BLaER1 (cell line): Measurements from ENCODE around the gene HTRA3.

Experiments
- H3K27ac ChIP-seq: shearing (Covaris generic); formaldehyde crosslinking; 2 replicates; pipeline ENCODE4 v1.8.1; 2022
- H3K27me3 ChIP-seq: shearing (Covaris generic); formaldehyde crosslinking; 2 replicates; pipeline ENCODE4 v1.8.1; 2022
- H3K36me3 ChIP-seq: shearing (Covaris generic); formaldehyde crosslinking; 2 replicates; pipeline ENCODE4 v1.8.1; 2022
- H3K4me1 ChIP-seq: shearing (Covaris generic); formaldehyde crosslinking; 2 replicates; pipeline ENCODE4 v1.8.1; 2022
- H3K4me2 ChIP-seq: shearing (Covaris generic); formaldehyde crosslinking; 2 replicates; pipeline ENCODE4 v1.8.1; 2022
- H3K4me3 ChIP-seq: shearing (Covaris generic); formaldehyde crosslinking; 2 replicates; pipeline ENCODE4 v1.8.1; 2022
- H3K9ac ChIP-seq: shearing (Covaris generic); formaldehyde crosslinking; 2 replicates; pipeline ENCODE4 v1.8.1; 2022
- H3K9me3 ChIP-seq: shearing (Covaris generic); formaldehyde crosslinking; 2 replicates; pipeline ENCODE4 v1.8.1; 2022
- H4K20me1 ChIP-seq: shearing (Covaris generic); formaldehyde crosslinking; 2 replicates; pipeline ENCODE4 v1.8.1; 2022
- Cebpa-rat ChIP-seq: shearing (Covaris generic); IDR thresholded peaks from 2 replicates; pipeline ENCODE4 v1.8.1; 2022

Gene HTRA3

GRCh38 chr4:8305851-8306471, 36.4 kb downstream of the HTRA3 start:
- Histone ChIP-seq H4K20me1 (peaks cover 73% of the 10 kb centered on the region), H3K4me1 (peaks cover 83% of the 10 kb centered on the region), H3K27me3 (no peaks in the 10 kb centered on the region), H3K4me2 (peak overlapping the region; percentile 48), H3K9ac (no peak overlapping the region; the same call in 1 of the 2 replicates), H3K36me3 (peaks cover 68% of the 10 kb centered on the region), H3K9me3 (no peaks in the 10 kb centered on the region), H3K27ac (0 out of 2 replicates have a peak overlapping the region, but pooled peaks have one; percentile 48), H3K4me3 (no peak overlapping the region)
- TF ChIP-seq Cebpa-rat = no peak

GRCh38 chr4:8306511-8307021, 37.0 kb downstream of the HTRA3 start:
- no peak overlapping the region for H3K4me3 ChIP-seq
- H3K4me2 ChIP-seq = peak overlapping the region; percentile 48
- H3K27ac ChIP-seq = 0 out of 2 replicates have a peak overlapping the region, but pooled peaks have one; percentile 48
- peaks cover 89% of the 10 kb centered on the region for H3K4me1 ChIP-seq
- H3K36me3 ChIP-seq = peaks cover 64% of the 10 kb centered on the region
- no peak for TF ChIP-seq Cebpa-rat
- H4K20me1 ChIP-seq = peaks cover 69% of the 10 kb centered on the region
- H3K9me3 ChIP-seq = no peaks in the 10 kb centered on the region
- H3K9ac ChIP-seq = peak overlapping the region; percentile 32; the same call in 1 of the 2 replicates
- no peaks in the 10 kb centered on the region for H3K27me3 ChIP-seq

GRCh38 chr4:8307121-8307520, 37.6 kb downstream of the HTRA3 start:
- TF ChIP-seq Cebpa-rat = no peak
- H3K9ac ChIP-seq = no peak overlapping the region
- peak overlapping the region; percentile 48 for H3K4me2 ChIP-seq
- H3K4me3 ChIP-seq = no peak overlapping the region
- H3K9me3 ChIP-seq = peaks cover 2% of the 10 kb centered on the region; the same call in 1 of the 2 replicates
- H4K20me1 ChIP-seq = peaks cover 64% of the 10 kb centered on the region
- no peaks in the 10 kb centered on the region for H3K27me3 ChIP-seq
- peaks cover 91% of the 10 kb centered on the region for H3K4me1 ChIP-seq
- H3K27ac ChIP-seq = 0 out of 2 replicates have a peak overlapping the region, but pooled peaks have one; percentile 48
- peaks cover 60% of the 10 kb centered on the region for H3K36me3 ChIP-seq

- Histone ChIP-seq H3K4me1 (peaks cover 88% of the 10 kb centered on the region), H3K4me2 (peak overlapping the region; percentile 48), H3K9me3 (peaks cover 8% of the 10 kb centered on the region; the same call in 1 of the 2 replicates), H3K27ac (no peak overlapping the region), H3K36me3 (peaks cover 54% of the 10 kb centered on the region), H4K20me1 (peaks cover 58% of the 10 kb centered on the region), H3K9ac (no peak overlapping the region), H3K4me3 (no peak overlapping the region), H3K27me3 (no peaks in the 10 kb centered on the region)
- TF ChIP-seq Cebpa-rat = no peak
These were observed 38.2 kb downstream of the HTRA3 start for GRCh38 chr4:8307714-8308113.

GRCh38 chr4:8308144-8308543, 38.6 kb downstream of the HTRA3 start:
- Histone ChIP-seq H3K9me3 (peaks cover 9% of the 10 kb centered on the region; the same call in 1 of the 2 replicates), H3K9ac (no peak overlapping the region), H3K36me3 (peaks cover 50% of the 10 kb centered on the region), H3K27ac (no peak overlapping the region), H3K27me3 (no peaks in the 10 kb centered on the region), H3K4me3 (no peak overlapping the region), H3K4me2 (peak overlapping the region; percentile 78), H4K20me1 (peaks cover 54% of the 10 kb centered on the region), H3K4me1 (peaks cover 84% of the 10 kb centered on the region)
- no peak for TF ChIP-seq Cebpa-rat

GRCh38 chr4:8308856-8309771, 39.6 kb downstream of the HTRA3 start:
- Histone ChIP-seq H3K4me2 (peak overlapping the region; percentile 78), H4K20me1 (peaks cover 44% of the 10 kb centered on the region), H3K27ac (peak overlapping the region; percentile 65), H3K9ac (peak overlapping the region; percentile 52; the same call in 1 of the 2 replicates), H3K27me3 (no peaks in the 10 kb centered on the region), H3K9me3 (peaks cover 12% of the 10 kb centered on the region), H3K4me3 (no peak overlapping the region), H3K4me1 (peaks cover 74% of the 10 kb centered on the region), H3K36me3 (peaks cover 40% of the 10 kb centered on the region)
- peak; percentile 71 for TF ChIP-seq Cebpa-rat

- peaks cover 32% of the 10 kb centered on the region for H4K20me1 ChIP-seq
- H3K9ac ChIP-seq = peak overlapping the region; percentile 52; the same call in 1 of the 2 replicates
- no peak overlapping the region for H3K4me3 ChIP-seq
- peak overlapping the region; percentile 65 for H3K27ac ChIP-seq
- peak overlapping the region; percentile 78 for H3K4me2 ChIP-seq
- no peaks in the 10 kb centered on the region for H3K27me3 ChIP-seq
- peaks cover 28% of the 10 kb centered on the region for H3K36me3 ChIP-seq
- no peak for TF ChIP-seq Cebpa-rat
- H3K9me3 ChIP-seq = peaks cover 12% of the 10 kb centered on the region
- peaks cover 72% of the 10 kb centered on the region for H3K4me1 ChIP-seq
These were observed 40.8 kb downstream of the HTRA3 start for GRCh38 chr4:8310306-8310705.

- Histone ChIP-seq H3K27me3 (no peaks in the 10 kb centered on the region), H3K9me3 (peaks cover 12% of the 10 kb centered on the region), H3K36me3 (peaks cover 17% of the 10 kb centered on the region), H3K4me3 (no peak overlapping the region), H3K9ac (no peak overlapping the region), H3K4me1 (peaks cover 72% of the 10 kb centered on the region), H3K27ac (0 out of 2 replicates have a peak overlapping the region, but pooled peaks have one; percentile 65), H4K20me1 (peaks cover 22% of the 10 kb centered on the region), H3K4me2 (peak overlapping the region; percentile 78)
- TF ChIP-seq Cebpa-rat = no peak
These were observed 41.8 kb downstream of the HTRA3 start for GRCh38 chr4:8311101-8312068.

- Histone ChIP-seq H3K4me1 (peaks cover 72% of the 10 kb centered on the region), H3K9ac (no peak overlapping the region), H3K27me3 (no peaks in the 10 kb centered on the region), H3K27ac (no peak overlapping the region), H3K9me3 (peaks cover 12% of the 10 kb centered on the region), H3K4me2 (no peak overlapping the region), H3K4me3 (no peak overlapping the region), H4K20me1 (peaks cover 15% of the 10 kb centered on the region), H3K36me3 (peaks cover 10% of the 10 kb centered on the region)
- TF ChIP-seq Cebpa-rat = no peak
These were observed 42.5 kb downstream of the HTRA3 start for GRCh38 chr4:8312069-8312445.
